HEK293 (cell line): ENCODE results near the gene ZNG1F.
"Not testable (repeated sequence)": the region's sequence is repeated elsewhere in the genome, so short reads cannot be mapped to it uniquely, and the experiment has no call there.

ENCODE experiments used
- SETDB1 ChIP-seq: IDR thresholded peaks from one replicate; pipeline ENCODE4 v1.6.1; 2017; ENCODE audit warnings: mild to moderate bottlenecking, low read length, moderate library complexity, mixed read lengths; ENCODE audit not compliant: insufficient read length
- SP2 ChIP-seq: fragments of 450-650 bp; formaldehyde crosslinking; IDR thresholded peaks from 2 replicates; pipeline ENCODE4 v1.5.1; 2016; ENCODE audit warnings: missing biosample characterization, missing genetic modification characterization
- TCF7L2 ChIP-seq: IDR thresholded peaks from 2 replicates; pipeline ENCODE4 v1.6.1; 2011; ENCODE audit warnings: low read depth, mild to moderate bottlenecking, inconsistent platforms, low read length, moderate library complexity, borderline replicate concordance
- ZNF121 ChIP-seq: fragments of 450-650 bp; formaldehyde crosslinking; IDR thresholded peaks from 2 replicates; pipeline ENCODE4 v1.5.1; 2016; ENCODE audit warnings: missing biosample characterization, missing genetic modification characterization
- ZNF248 ChIP-seq: fragments of 450-650 bp; formaldehyde crosslinking; IDR thresholded peaks from 2 replicates; pipeline ENCODE4 v1.5.1; 2017; ENCODE audit warnings: missing biosample characterization, missing genetic modification characterization
- ZNF426 ChIP-seq: fragments of 450-650 bp; formaldehyde crosslinking; IDR thresholded peaks from 2 replicates; pipeline ENCODE4 v1.5.1; 2017; ENCODE audit warnings: missing biosample characterization, missing genetic modification characterization, mild to moderate bottlenecking, inconsistent platforms, moderate library complexity
- TF ChIP-seq, protein P1 (sequence below): fragments of 450-650 bp; formaldehyde crosslinking; IDR thresholded peaks from 2 replicates; pipeline ENCODE4 v1.5.1; 2016; ENCODE audit warnings: missing biosample characterization, missing genetic modification characterization
- TF ChIP-seq, protein P2 (sequence below): fragments of 450-650 bp; formaldehyde crosslinking; IDR thresholded peaks from 2 replicates; pipeline ENCODE4 v1.5.1; 2016; ENCODE audit warnings: missing biosample characterization, missing genetic modification characterization
- TF ChIP-seq, protein P3 (sequence below): sonication (generic); formaldehyde crosslinking; IDR thresholded peaks from 2 replicates; pipeline ENCODE4 v1.8.1; 2022; ENCODE audit warnings: mild to moderate bottlenecking, moderate library complexity, missing genetic modification reagents
- TF ChIP-seq, protein P4 (sequence below): fragments of 450-650 bp; formaldehyde crosslinking; IDR thresholded peaks from 2 replicates; pipeline ENCODE4 v1.5.1; 2016; ENCODE audit warnings: missing biosample characterization, missing genetic modification characterization

DNA sequence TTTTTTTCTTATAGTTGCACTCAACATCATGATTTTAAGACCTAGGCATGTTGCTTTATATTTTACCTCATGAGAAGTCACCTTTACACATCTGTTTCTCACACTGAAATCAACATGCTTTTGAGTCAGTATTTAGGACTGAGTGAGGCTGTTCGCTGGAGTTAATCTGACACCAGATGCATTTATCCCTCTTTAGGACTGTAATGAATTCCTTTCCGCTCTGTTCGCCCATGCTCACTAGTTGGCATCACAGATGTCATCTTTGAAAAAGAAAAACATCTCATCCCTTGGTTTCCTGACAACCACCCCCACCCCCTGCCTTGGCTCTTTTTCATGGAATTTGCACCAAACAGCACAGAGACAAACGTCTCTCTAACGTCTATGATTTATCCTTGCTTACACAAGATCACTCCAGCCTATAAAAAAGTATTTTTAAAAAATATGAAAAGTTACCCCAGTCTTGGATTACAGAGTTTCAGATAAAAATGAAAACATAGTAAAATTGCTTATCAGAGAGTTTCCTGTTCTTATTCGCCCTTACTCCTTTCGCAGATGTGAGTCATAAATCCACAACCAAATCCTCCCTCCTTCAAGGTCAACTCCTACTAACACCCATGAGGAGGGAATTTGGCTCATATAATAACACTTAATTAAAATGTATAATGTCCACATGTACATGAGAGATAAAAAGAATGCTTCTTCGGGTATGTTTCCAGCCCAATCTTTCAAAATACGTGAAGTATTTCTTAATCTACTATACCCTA is 94.9 kb downstream of the ZNG1F start:
- TF ChIP-seq ZNF121; TCF7L2; SETDB1; ZNF248 (tag by site-specific recombination); ZNF426 (tag by site-specific recombination); SP2 (tag by site-specific recombination): not testable (repeated sequence)
- TF ChIP-seq, protein P1, sequence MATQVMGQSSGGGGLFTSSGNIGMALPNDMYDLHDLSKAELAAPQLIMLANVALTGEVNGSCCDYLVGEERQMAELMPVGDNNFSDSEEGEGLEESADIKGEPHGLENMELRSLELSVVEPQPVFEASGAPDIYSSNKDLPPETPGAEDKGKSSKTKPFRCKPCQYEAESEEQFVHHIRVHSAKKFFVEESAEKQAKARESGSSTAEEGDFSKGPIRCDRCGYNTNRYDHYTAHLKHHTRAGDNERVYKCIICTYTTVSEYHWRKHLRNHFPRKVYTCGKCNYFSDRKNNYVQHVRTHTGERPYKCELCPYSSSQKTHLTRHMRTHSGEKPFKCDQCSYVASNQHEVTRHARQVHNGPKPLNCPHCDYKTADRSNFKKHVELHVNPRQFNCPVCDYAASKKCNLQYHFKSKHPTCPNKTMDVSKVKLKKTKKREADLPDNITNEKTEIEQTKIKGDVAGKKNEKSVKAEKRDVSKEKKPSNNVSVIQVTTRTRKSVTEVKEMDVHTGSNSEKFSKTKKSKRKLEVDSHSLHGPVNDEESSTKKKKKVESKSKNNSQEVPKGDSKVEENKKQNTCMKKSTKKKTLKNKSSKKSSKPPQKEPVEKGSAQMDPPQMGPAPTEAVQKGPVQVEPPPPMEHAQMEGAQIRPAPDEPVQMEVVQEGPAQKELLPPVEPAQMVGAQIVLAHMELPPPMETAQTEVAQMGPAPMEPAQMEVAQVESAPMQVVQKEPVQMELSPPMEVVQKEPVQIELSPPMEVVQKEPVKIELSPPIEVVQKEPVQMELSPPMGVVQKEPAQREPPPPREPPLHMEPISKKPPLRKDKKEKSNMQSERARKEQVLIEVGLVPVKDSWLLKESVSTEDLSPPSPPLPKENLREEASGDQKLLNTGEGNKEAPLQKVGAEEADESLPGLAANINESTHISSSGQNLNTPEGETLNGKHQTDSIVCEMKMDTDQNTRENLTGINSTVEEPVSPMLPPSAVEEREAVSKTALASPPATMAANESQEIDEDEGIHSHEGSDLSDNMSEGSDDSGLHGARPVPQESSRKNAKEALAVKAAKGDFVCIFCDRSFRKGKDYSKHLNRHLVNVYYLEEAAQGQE = not testable (repeated sequence)
- TF ChIP-seq, protein P2, sequence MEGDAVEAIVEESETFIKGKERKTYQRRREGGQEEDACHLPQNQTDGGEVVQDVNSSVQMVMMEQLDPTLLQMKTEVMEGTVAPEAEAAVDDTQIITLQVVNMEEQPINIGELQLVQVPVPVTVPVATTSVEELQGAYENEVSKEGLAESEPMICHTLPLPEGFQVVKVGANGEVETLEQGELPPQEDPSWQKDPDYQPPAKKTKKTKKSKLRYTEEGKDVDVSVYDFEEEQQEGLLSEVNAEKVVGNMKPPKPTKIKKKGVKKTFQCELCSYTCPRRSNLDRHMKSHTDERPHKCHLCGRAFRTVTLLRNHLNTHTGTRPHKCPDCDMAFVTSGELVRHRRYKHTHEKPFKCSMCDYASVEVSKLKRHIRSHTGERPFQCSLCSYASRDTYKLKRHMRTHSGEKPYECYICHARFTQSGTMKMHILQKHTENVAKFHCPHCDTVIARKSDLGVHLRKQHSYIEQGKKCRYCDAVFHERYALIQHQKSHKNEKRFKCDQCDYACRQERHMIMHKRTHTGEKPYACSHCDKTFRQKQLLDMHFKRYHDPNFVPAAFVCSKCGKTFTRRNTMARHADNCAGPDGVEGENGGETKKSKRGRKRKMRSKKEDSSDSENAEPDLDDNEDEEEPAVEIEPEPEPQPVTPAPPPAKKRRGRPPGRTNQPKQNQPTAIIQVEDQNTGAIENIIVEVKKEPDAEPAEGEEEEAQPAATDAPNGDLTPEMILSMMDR = not testable (repeated sequence)
- TF ChIP-seq, protein P3, sequence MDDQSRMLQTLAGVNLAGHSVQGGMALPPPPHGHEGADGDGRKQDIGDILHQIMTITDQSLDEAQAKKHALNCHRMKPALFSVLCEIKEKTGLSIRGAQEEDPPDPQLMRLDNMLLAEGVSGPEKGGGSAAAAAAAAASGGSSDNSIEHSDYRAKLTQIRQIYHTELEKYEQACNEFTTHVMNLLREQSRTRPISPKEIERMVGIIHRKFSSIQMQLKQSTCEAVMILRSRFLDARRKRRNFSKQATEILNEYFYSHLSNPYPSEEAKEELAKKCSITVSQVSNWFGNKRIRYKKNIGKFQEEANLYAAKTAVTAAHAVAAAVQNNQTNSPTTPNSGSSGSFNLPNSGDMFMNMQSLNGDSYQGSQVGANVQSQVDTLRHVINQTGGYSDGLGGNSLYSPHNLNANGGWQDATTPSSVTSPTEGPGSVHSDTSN (CRISPR knock-in tag) = not testable (repeated sequence)
- TF ChIP-seq, protein P4, sequence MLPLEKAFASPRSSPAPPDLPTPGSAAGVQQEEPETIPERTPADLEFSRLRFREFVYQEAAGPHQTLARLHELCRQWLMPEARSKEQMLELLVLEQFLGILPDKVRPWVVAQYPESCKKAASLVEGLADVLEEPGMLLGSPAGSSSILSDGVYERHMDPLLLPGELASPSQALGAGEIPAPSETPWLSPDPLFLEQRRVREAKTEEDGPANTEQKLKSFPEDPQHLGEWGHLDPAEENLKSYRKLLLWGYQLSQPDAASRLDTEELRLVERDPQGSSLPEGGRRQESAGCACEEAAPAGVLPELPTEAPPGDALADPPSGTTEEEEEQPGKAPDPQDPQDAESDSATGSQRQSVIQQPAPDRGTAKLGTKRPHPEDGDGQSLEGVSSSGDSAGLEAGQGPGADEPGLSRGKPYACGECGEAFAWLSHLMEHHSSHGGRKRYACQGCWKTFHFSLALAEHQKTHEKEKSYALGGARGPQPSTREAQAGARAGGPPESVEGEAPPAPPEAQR (tag by site-specific recombination) = not testable (repeated sequence)
